ENCODE measurements around the gene CCNJ. TPM values are rescaled to one million over a fixed set of nuclear protein-coding genes. Genes with fewer than 3 reads are reported as not detected.

Gene CCNJ
- total and polyA plus RNA-seq, 2 experiments from 2014 or later, result 14.1 to 29.6 TPM

DNA sequence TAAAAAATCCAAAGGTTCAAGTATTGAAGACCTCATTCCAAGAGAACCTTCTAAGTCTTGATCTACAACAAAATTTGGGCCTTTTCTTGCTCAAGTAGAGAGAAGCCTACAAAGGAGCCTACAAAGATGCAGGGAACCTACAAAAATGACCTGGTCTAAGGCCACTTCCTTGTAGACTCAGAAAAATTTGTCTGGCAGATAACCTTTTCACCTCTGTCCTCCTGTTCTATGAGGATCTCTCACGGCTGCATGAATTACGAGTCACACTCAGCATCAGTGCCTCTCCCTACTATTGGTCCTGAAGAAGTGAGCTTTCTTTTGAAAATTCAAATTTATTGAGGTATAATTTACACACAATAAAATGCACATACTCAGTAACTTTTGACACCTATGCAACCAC, 29.3 kb downstream of the CCNJ start:
- Mint-ChIP-seq H3K27me3 (ENCODE audit: insufficient read depth, low read depth, poor library complexity) (no peaks in the 10 kb centered on the region), H3K27ac (no peak overlapping the region), H3K4me3 (no peak overlapping the region), H3K36me3 (ENCODE audit: low read depth) (no peaks in the 10 kb centered on the region), H3K9me3 (no peaks in the 10 kb centered on the region), H3K4me1 (peaks cover 22% of the 10 kb centered on the region)
- H3K4me1 ChIP-seq (ENCODE audit: insufficient read depth), result peaks cover 21% of the 10 kb centered on the region
- no peak overlapping the region for H3K4me3 ChIP-seq
- H3K9me2 ChIP-seq (ENCODE audit: insufficient read depth), result no peaks in the 10 kb centered on the region
- H4K20me1 ChIP-seq (replicated peaks; ENCODE audit: insufficient read depth), result no peaks in the 10 kb centered on the region
- no peaks in the 10 kb centered on the region for H3K79me2 ChIP-seq (replicated peaks; ENCODE audit: insufficient read depth)
- H3K27ac ChIP-seq (ENCODE audit: low read depth), result no peak overlapping the region
- H3K27me3 ChIP-seq (ENCODE audit: insufficient read depth), result no peaks in the 10 kb centered on the region
- no peak for TF ChIP-seq NANOG (IDR thresholded peaks at IDR 0.05; ENCODE audit: borderline replicate concordance)
- TF ChIP-seq REST (IDR thresholded peaks at IDR 0.05; ENCODE audit: unreplicated experiment), result no peak
- TF ChIP-seq ETS1 (IDR thresholded peaks at IDR 0.05), result no peak
- TF ChIP-seq CREB1 (CRISPR knock-in tag; IDR thresholded peaks at IDR 0.05; ENCODE audit: low read depth), result no peak
- TF ChIP-seq ZNF462 (CRISPR knock-in tag; IDR thresholded peaks at IDR 0.05), result no peak
- no peak for TF ChIP-seq CTCF (conservative IDR thresholded peaks at IDR 0.05; ENCODE audit: low read depth in 2 of 2)
- TF ChIP-seq JUNB (IDR thresholded peaks at IDR 0.05; ENCODE audit: unreplicated experiment), result no peak
- ATAC-seq (no peak), DNase-seq (ENCODE audit: low spot score) (no peak)
- H3K36me3 ChIP-seq (ENCODE audit: insufficient read depth), result no peaks in the 10 kb centered on the region
- H2AFZ ChIP-seq, result no peak overlapping the region
- H3K4me2 ChIP-seq, result no peak overlapping the region
- no peaks in the 10 kb centered on the region for H3F3A ChIP-seq (replicated peaks; ENCODE audit: low read depth)

All from GM23338 (cell line).